AG09309 (cell line): ENCODE measurements around the gene JPH3.

Experiments
- DNase-seq: peaks from one replicate; pipeline ENCODE4 v3.0.0-alpha.2; 2010; ENCODE audit warnings: low read depth
- H3K4me3 ChIP-seq: 2 replicates; pipeline ENCODE4 v1.5.1; 2011; ENCODE audit warnings: mild to moderate bottlenecking, low read depth, low read length, moderate library complexity; ENCODE audit not compliant: control insufficient read depth
- CTCF ChIP-seq: IDR thresholded peaks from 2 replicates; pipeline ENCODE4 v1.5.1; 2011; ENCODE audit warnings: mild to moderate bottlenecking, low read depth, low read length, inconsistent platforms; ENCODE audit not compliant: insufficient read depth, control insufficient read depth; ENCODE audit errors: missing control alignments

JPH3 gene

GRCh38 chr16:87582216-87582965, 19.9 kb upstream of the JPH3 start:
- no peak for TF ChIP-seq CTCF
- peak overlapping the region; percentile 22 for H3K4me3 ChIP-seq
- peak; percentile 35 for DNase-seq

GRCh38 chr16:87582966-87583325, 19.4 kb upstream of the JPH3 start:
- no peak overlapping the region for H3K4me3 ChIP-seq
- DNase-seq = no peak
- no peak for TF ChIP-seq CTCF

- DNase-seq = no peak
These were observed 18.7 kb upstream of the JPH3 start for GRCh38 chr16:87583453-87584131.

GRCh38 chr16:87584271-87584670, 18.0 kb upstream of the JPH3 start:
- H3K4me3 ChIP-seq = no peak overlapping the region
- DNase-seq = no peak
- TF ChIP-seq CTCF = no peak

More at GRCh38 chr16:87583453-87584131, 18.7 kb upstream of the JPH3 start:
- H3K4me3 ChIP-seq = no peak overlapping the region
- no peak for TF ChIP-seq CTCF

- no peak for DNase-seq
- no peak overlapping the region for H3K4me3 ChIP-seq
- no peak for TF ChIP-seq CTCF
These were observed 17.3 kb upstream of the JPH3 start for GRCh38 chr16:87584975-87585374.

- H3K4me3 ChIP-seq = no peak overlapping the region
- no peak for DNase-seq
- no peak for TF ChIP-seq CTCF
These were observed 16.7 kb upstream of the JPH3 start for GRCh38 chr16:87585442-87586200.
